Epithelial cell of proximal tubule (primary cell): ENCODE data around the gene VPS35L. TPM values are rescaled to one million over a fixed set of nuclear protein-coding genes. Genes with fewer than 3 reads are reported as not detected.

Experiments
- DNase-seq: peaks from one replicate; pipeline ENCODE4 v3.0.0-alpha.2; 2011; ENCODE audit warnings: low read depth
- H3K4me3 ChIP-seq: 2 replicates; pipeline ENCODE4 v1.5.1; 2011; ENCODE audit warnings: low read depth, mild to moderate bottlenecking, low read length
- CTCF ChIP-seq: conservative IDR thresholded peaks from 2 replicates; pipeline ENCODE4 v1.5.1; 2012; ENCODE audit warnings: low read depth, mild to moderate bottlenecking, low read length
- total RNA-seq: library from RNA; depleted of rRNA; stranded (reverse); fragments of >200 nt; gene quantifications from 2 replicates; pipeline ENCODE4 v1.2.3, GENCODE V29; 2015

VPS35L gene
- total RNA-seq, 1 donor from 2014 or later, result 36.9 TPM

GRCh38 chr16:19698480-19699465 is 143.3 kb downstream of the VPS35L start:
- H3K4me3 ChIP-seq, result no peak overlapping the region
- TF ChIP-seq CTCF, result no peak
- no peak for DNase-seq

- DNase-seq, result no peak
- no peak for TF ChIP-seq CTCF
- no peak overlapping the region for H3K4me3 ChIP-seq
Observed at GRCh38 chr16:19699472-19699871, 144.0 kb downstream of the VPS35L start.

- no peak for TF ChIP-seq CTCF
- DNase-seq, result peak; percentile 58
Observed at GRCh38 chr16:19700319-19700781, 144.8 kb downstream of the VPS35L start.

GRCh38 chr16:19701091-19701490 is 145.6 kb downstream of the VPS35L start:
- H3K4me3 ChIP-seq, result no peak overlapping the region
- TF ChIP-seq CTCF, result no peak
- DNase-seq, result no peak

More at GRCh38 chr16:19700319-19700781, 144.8 kb downstream of the VPS35L start:
- no peak overlapping the region for H3K4me3 ChIP-seq

GRCh38 chr16:19703172-19703889 is 147.8 kb downstream of the VPS35L start:
- no peak overlapping the region for H3K4me3 ChIP-seq
- DNase-seq, result no peak
- TF ChIP-seq CTCF, result no peak

- H3K4me3 ChIP-seq, result no peak overlapping the region
- TF ChIP-seq CTCF, result no peak
- no peak for DNase-seq
Observed at GRCh38 chr16:19704321-19705145, 149.0 kb downstream of the VPS35L start.
